Hepatocyte (in vitro differentiated cells): ENCODE measurements around the gene TMEM252. TPM values are rescaled to one million over a fixed set of nuclear protein-coding genes. Genes with fewer than 3 reads are reported as not detected.

Experiments used
- DNase-seq: peaks from one replicate; pipeline ENCODE4 v3.0.0-alpha.2; 2016; ENCODE audit warnings: low spot score
- H2AFZ ChIP-seq: fragments of 200-600 bp; sonication (generic); 2 replicates; pipeline ENCODE4 v1.6.0; 2016; ENCODE audit warnings: antibody characterized with exemption, mild to moderate bottlenecking
- H3K27ac ChIP-seq: fragments of 200-600 bp; sonication (generic); 2 replicates; pipeline ENCODE4 v1.5.1; 2016; ENCODE audit warnings: mild to moderate bottlenecking
- H3K27me3 ChIP-seq: fragments of 200-600 bp; sonication (generic); 2 replicates; pipeline ENCODE4 v1.6.1; 2016
- H3K36me3 ChIP-seq: fragments of 200-600 bp; sonication (generic); replicated peaks from 2 replicates; pipeline ENCODE4 v1.5.1; 2016; ENCODE audit warnings: low read depth; ENCODE audit not compliant: insufficient read depth
- H3K4me1 ChIP-seq: fragments of 200-600 bp; sonication (generic); 2 replicates; pipeline ENCODE4 v1.5.1; 2016; ENCODE audit warnings: mild to moderate bottlenecking, moderate library complexity; ENCODE audit not compliant: insufficient read depth
- H3K4me2 ChIP-seq: fragments of 200-600 bp; sonication (generic); 2 replicates; pipeline ENCODE4 v1.6.0; 2016
- H3K4me3 ChIP-seq: fragments of 200-600 bp; sonication (generic); 2 replicates; pipeline ENCODE4 v1.5.1; 2016; ENCODE audit warnings: mild to moderate bottlenecking
- H3K79me2 ChIP-seq: fragments of 200-600 bp; sonication (generic); 2 replicates; pipeline ENCODE4 v1.6.0; 2017; ENCODE audit warnings: mild to moderate bottlenecking
- H3K9me2 ChIP-seq: fragments of 200-600 bp; sonication (generic); replicated peaks from 2 replicates; pipeline ENCODE4 v1.6.0; 2017; ENCODE audit warnings: mild to moderate bottlenecking; ENCODE audit not compliant: insufficient read depth
- H3K9me3 ChIP-seq: fragments of 200-600 bp; sonication (generic); 2 replicates; pipeline ENCODE4 v1.5.1; 2016; ENCODE audit warnings: low read depth, mild to moderate bottlenecking
- H4K20me1 ChIP-seq: fragments of 200-600 bp; sonication (generic); 2 replicates; pipeline ENCODE4 v1.6.0; 2016; ENCODE audit warnings: mild to moderate bottlenecking; ENCODE audit not compliant: insufficient read depth, poor library complexity, severe bottlenecking
- EZH2 ChIP-seq: fragments of 200-600 bp; sonication (generic); IDR thresholded peaks from 2 replicates; pipeline ENCODE4 v1.6.1; 2016; ENCODE audit warnings: antibody characterized with exemption, mild to moderate bottlenecking, borderline replicate concordance
- EZH2phosphoT487 ChIP-seq: fragments of 200-600 bp; sonication (generic); IDR thresholded peaks from one replicate; pipeline ENCODE4 v1.6.1; 2018; ENCODE audit warnings: antibody characterized with exemption, mild to moderate bottlenecking, low read depth, moderate library complexity; ENCODE audit not compliant: unreplicated experiment, severe bottlenecking
- WGBS: methylation state at CpG from one replicate; pipeline ENCODE4 v1.1.6; 2016; ENCODE audit warnings: low lambda C conversion rate; ENCODE audit errors: missing lambda C conversion rate; 5-methylcytosine and 5-hydroxymethylcytosine counted together
- polyA plus RNA-seq: library from polyadenylated mRNA; unstranded; fragments of >200 nt; fragmentation: Nextera tagmentation; extraction: Ambion mirVana; gene quantifications from 2 replicates; pipeline ENCODE4 v1.2.1, GENCODE V29; 2016
- total RNA-seq: library from RNA; depleted of rRNA; stranded (reverse); fragments of >200 nt; gene quantifications from 2 replicates; pipeline ENCODE4 v1.2.3, GENCODE V29; 2014
- TF ChIP-seq, protein P1 (sequence below): fragments of 200-600 bp; sonication (generic); IDR thresholded peaks from 2 replicates; pipeline ENCODE4 v1.5.1; 2016; ENCODE audit warnings: antibody characterized with exemption, mild to moderate bottlenecking; ENCODE audit not compliant: poor library complexity

TMEM252 gene
- total and polyA plus RNA-seq, 2 experiments from 2014 or later = 0.16 TPM; not detected in 1

DNA sequence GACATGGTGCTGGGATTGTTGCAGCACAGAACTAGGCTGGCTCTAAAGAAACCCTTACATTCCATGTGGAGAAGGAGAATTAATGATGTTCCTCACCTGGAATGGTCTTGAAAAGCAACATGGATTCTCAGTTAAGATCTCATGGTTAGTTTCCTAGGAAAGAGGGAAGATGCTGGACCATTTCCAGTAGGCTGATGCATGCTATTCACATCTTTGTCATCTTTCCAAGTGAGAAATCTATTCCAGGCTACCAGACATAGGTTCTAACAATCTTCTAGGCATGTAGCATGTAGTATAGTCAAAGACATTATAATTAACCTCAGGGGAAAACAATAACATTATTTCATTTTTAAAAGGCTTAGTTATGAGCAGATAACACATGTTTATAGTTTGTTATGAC, 44.3 kb downstream of the TMEM252 start:
- Histone ChIP-seq H3K27me3 (no peaks in the 10 kb centered on the region), H3K36me3 (no peaks in the 10 kb centered on the region), H3K79me2 (no peaks in the 10 kb centered on the region), H3K9me2 (no peaks in the 10 kb centered on the region), H3K4me3 (no peak overlapping the region), H3K27ac (no peak overlapping the region), H3K4me1 (peaks cover 18% of the 10 kb centered on the region), H2AFZ (no peak overlapping the region), H4K20me1 (no peaks in the 10 kb centered on the region), H3K9me3 (no peaks in the 10 kb centered on the region), H3K4me2 (no peak overlapping the region)
- no peak for DNase-seq
- TF ChIP-seq EZH2 (no peak), EZH2phosphoT487 (no peak)
- TF ChIP-seq, protein P1, sequence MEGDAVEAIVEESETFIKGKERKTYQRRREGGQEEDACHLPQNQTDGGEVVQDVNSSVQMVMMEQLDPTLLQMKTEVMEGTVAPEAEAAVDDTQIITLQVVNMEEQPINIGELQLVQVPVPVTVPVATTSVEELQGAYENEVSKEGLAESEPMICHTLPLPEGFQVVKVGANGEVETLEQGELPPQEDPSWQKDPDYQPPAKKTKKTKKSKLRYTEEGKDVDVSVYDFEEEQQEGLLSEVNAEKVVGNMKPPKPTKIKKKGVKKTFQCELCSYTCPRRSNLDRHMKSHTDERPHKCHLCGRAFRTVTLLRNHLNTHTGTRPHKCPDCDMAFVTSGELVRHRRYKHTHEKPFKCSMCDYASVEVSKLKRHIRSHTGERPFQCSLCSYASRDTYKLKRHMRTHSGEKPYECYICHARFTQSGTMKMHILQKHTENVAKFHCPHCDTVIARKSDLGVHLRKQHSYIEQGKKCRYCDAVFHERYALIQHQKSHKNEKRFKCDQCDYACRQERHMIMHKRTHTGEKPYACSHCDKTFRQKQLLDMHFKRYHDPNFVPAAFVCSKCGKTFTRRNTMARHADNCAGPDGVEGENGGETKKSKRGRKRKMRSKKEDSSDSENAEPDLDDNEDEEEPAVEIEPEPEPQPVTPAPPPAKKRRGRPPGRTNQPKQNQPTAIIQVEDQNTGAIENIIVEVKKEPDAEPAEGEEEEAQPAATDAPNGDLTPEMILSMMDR = no peak

DNA sequence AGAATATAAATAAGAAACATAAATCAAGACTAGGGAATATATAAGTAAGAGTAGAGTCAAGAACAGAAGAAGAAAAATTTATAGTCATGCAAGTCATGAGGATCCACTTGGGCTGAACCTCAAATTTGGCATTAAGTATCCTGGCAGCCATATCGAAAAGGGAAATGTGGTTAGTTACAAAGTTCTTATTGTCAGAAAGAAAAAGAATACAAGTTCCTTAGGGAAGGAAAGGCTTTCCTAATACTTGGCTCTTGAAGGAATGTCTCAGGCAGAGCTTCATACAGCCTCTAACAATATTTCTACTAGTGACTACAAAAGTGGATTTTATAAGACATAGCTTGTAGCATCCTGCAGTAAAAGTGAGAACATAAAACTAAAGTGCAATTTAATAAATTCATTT, 45.4 kb downstream of the TMEM252 start:
- no peak overlapping the region for H2AFZ ChIP-seq
- no peaks in the 10 kb centered on the region for H3K9me2 ChIP-seq
- H3K4me3 ChIP-seq = no peak overlapping the region
- no peaks in the 10 kb centered on the region for H3K36me3 ChIP-seq
- no peak for DNase-seq
- H3K4me1 ChIP-seq = peaks cover 7% of the 10 kb centered on the region
- no peaks in the 10 kb centered on the region for H4K20me1 ChIP-seq
- H3K27me3 ChIP-seq = no peaks in the 10 kb centered on the region
- no peaks in the 10 kb centered on the region for H3K79me2 ChIP-seq
- no peaks in the 10 kb centered on the region for H3K9me3 ChIP-seq
- WGBS = 97% methylated on average over 1 of the region's 1 CpG
- H3K27ac ChIP-seq = no peak overlapping the region
- TF ChIP-seq, protein P1 = no peak
- no peak for TF ChIP-seq EZH2phosphoT487
- TF ChIP-seq EZH2 = no peak
- H3K4me2 ChIP-seq = no peak overlapping the region

DNA sequence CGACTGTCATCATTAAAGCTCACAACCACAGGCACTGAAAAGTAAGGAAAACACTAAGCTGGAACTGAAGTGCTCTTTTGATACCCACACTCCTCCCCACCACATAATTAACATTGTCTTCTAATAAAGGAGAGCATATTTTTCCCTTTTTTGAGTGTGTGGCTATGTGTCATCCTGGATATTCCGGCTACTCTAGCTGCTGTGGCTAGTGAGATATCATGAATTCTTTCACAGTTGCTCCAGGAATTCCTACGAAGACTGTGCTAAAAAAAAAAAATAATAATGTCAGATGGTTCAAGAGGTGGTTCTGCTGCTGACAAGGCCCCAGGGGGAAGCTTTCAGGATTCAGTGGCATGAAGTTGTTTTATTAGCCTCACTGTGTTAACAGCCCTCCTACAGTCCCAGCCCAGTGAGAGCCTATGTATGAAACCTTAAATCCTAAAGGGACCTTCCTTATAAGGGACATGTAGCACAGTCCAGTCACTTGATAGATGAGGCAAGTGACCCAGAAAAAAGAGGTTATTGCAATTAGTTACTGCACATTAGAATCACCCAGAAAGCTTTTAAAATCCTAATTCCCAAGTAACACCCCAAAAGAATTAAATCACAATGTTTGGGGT, 46.6 kb downstream of the TMEM252 start:
- H3K4me2 ChIP-seq = no peak overlapping the region
- H4K20me1 ChIP-seq = no peaks in the 10 kb centered on the region
- H2AFZ ChIP-seq = no peak overlapping the region
- H3K9me3 ChIP-seq = no peaks in the 10 kb centered on the region
- peaks cover 5% of the 10 kb centered on the region for H3K4me1 ChIP-seq
- 67% methylated on average over 3 of the region's 3 CpGs for WGBS
- H3K4me3 ChIP-seq = no peak overlapping the region
- no peaks in the 10 kb centered on the region for H3K36me3 ChIP-seq
- no peak for DNase-seq
- H3K79me2 ChIP-seq = no peaks in the 10 kb centered on the region
- no peaks in the 10 kb centered on the region for H3K9me2 ChIP-seq
- no peak overlapping the region for H3K27ac ChIP-seq
- H3K27me3 ChIP-seq = no peaks in the 10 kb centered on the region
- TF ChIP-seq, protein P1 = no peak
- no peak for TF ChIP-seq EZH2phosphoT487
- TF ChIP-seq EZH2 = no peak

DNA sequence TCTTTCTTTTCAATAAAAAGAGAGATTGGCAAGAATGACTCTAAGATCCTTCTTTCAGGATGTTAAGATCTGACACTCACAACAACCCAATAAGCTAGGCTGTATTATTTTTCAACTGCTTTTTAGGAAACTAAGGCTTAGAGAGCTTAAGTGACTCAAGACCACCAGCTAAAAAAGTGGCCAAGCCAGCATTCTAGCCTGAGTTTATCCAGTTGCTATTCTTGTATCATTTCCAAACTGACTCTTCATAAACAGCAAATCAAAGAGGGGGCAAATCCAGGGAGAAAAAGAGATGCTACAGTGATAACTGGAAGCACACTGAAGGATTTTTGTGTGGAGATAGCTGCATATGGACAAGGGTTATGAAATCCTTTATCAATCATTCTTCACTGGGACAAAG, 47.1 kb downstream of the TMEM252 start:
- H3K9me3 ChIP-seq = no peaks in the 10 kb centered on the region
- no peak overlapping the region for H2AFZ ChIP-seq
- no peak overlapping the region for H3K4me2 ChIP-seq
- H3K79me2 ChIP-seq = no peaks in the 10 kb centered on the region
- no peaks in the 10 kb centered on the region for H3K27me3 ChIP-seq
- no peaks in the 10 kb centered on the region for H3K36me3 ChIP-seq
- H3K4me1 ChIP-seq = peaks cover 5% of the 10 kb centered on the region
- DNase-seq = no peak
- H3K4me3 ChIP-seq = no peak overlapping the region
- no peak overlapping the region for H3K27ac ChIP-seq
- TF ChIP-seq, protein P1 = no peak
- TF ChIP-seq EZH2 (no peak), EZH2phosphoT487 (no peak)
- H4K20me1 ChIP-seq = no peaks in the 10 kb centered on the region
- no peaks in the 10 kb centered on the region for H3K9me2 ChIP-seq
